Esophagus muscularis mucosa (tissue), 4 donors: ENCODE results near the gene STKLD1.

ENCODE experiments used
- CTCF ChIP-seq, 3 experiments: fragments of 200-600 bp in 2 of 3; fragments of 450-650 bp in 1 of 3; sonication (generic) in 2 of 3; IDR thresholded peaks; one replicate each; pipeline ENCODE4 v1.5.1; 2017 to 2019; ENCODE audit warnings: antibody characterized with exemption in 3 of 3, mild to moderate bottlenecking in 2 of 3, moderate library complexity in 1 of 3
- EP300 ChIP-seq: sonication (generic); formaldehyde crosslinking; IDR thresholded peaks from one replicate; pipeline ENCODE4 v1.6.1; 2017; ENCODE audit warnings: antibody characterized with exemption
- POLR2A ChIP-seq: fragments of 450-650 bp; IDR thresholded peaks from one replicate; pipeline ENCODE4 v1.6.1; 2017; ENCODE audit warnings: antibody characterized with exemption, moderate library complexity, mild to moderate bottlenecking, low read depth
- POLR2AphosphoS5 ChIP-seq, 2 donors: sonication (generic); formaldehyde crosslinking; IDR thresholded peaks; one replicate each; pipeline ENCODE4 v1.6.1; 2017; ENCODE audit warnings: antibody characterized with exemption in 2 of 2

GRCh38 chr9:133452562-133452961 lies 76.4 kb downstream of the STKLD1 start:
- TF ChIP-seq POLR2A (no peak), CTCF (IDR thresholded peaks at IDR 0.05) (no peak), EP300 (no peak), POLR2AphosphoS5 (IDR thresholded peaks at IDR 0.05) (no peak)
